NK-92 treated with Interleukin-12 subunit alpha and Interleukin-12 subunit beta, amount 100 ng/mL, for 24 hours (cell line): ENCODE measurements around the gene RAB21.
"Not testable (repeated sequence)": the region's sequence is repeated elsewhere in the genome, so short reads cannot be mapped to it uniquely, and the experiment has no call there.

Source experiments
- DNase-seq: peaks from one replicate; lab custom pipeline; 2025; lab: John Stamatoyannopoulos, UW

RAB21 gene

GRCh38 chr12:71799106-71799505 is 44.4 kb downstream of the RAB21 start:
- no peak for DNase-seq

- no peak for DNase-seq
Measured at GRCh38 chr12:71800177-71800576, 45.5 kb downstream of the RAB21 start.

DNA sequence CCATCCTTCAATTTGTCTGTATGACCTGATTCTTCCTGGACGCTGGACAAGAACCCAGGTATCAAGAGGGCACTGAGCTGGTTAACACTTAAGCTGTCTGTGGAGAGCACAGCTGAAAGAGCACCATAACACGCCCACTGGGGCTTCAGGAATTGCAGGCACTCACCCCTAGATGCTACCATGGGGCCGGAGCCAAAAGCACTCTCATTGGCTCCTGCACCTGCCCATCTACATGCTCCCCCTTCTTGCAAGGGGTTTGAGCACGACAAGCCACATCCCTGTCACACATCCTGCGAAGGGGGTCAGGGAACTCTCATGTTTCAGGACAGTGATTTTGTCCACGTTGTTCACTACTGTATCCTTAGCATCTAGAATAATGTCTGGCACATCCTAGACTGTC is 49.8 kb downstream of the RAB21 start:
- DNase-seq: no peak

DNA sequence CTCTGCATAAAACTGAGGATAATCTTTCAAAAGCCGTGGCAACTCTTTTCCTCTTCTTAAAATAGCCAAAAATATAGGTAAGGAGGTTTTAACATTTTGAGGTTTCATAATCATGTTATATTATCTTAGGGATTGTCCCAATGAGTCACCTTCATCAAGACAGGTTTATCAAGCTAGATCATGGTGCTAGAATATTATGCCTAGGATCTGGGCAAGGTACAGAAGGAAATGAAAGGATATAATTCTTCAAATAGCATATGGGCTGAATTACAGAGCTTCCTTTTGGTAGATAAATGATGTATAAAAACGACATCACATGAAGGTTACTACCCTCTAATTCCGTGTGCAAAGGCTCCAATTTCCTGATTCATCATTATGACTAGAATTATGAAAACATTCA is 56.3 kb downstream of the RAB21 start:
- DNase-seq: no peak

DNA sequence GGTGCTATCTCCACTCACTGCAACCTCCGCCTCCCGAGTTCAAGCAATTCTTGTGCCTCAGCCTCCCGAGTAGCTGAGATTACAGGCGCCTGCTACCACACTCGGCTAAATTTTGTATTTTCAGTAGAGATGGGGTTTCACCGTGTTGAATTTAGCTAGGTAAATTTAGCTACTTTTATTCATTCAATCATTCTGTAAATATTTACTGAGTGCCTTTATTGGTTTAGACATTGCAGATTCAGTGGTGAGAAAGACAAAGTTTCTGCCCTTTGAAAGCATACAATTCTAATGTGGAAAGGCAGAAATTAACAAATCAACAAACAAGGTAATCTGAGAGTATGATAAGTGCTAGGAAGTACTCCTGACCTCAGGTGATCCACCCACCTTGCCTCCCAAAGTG is 60.6 kb downstream of the RAB21 start:
- not testable (repeated sequence) for DNase-seq

DNA sequence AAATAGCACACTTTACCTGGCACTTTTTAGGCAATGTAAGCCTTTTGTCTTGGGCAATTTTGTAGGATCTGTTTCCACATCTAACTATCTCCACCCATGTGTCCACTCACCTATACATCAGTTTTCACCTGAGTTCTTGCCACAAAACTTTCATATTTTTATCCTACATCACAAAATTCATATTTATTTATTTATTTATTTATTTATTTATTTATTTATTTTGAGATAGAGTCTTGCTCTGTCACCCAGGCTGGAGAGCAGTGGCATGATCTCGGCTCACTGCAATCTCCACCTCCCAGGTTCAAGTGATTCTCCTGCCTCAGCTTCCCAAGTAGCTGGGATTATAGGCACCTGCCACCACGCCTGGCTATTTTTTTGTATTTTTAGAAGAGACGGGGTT is 67.4 kb downstream of the RAB21 start:
- DNase-seq: not testable (repeated sequence)

DNA sequence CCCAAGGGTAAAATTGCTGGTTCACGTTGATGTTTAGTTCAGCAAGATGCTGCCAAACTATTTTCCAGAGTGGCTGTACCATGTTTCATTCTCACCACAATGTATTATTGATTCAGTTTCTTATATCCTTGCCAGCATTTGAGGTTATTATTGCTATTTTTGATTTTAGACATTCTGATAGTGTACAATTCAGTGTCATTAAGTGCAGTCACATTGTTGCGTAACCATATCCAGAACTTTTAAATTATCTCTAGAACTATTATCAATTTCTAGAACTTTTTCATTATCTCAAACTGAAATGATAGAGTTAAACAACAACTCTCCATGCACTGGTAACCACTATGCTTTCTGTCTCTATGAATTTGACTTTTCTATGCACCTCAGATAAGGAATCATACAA is 74.2 kb downstream of the RAB21 start:
- no peak for DNase-seq

DNA sequence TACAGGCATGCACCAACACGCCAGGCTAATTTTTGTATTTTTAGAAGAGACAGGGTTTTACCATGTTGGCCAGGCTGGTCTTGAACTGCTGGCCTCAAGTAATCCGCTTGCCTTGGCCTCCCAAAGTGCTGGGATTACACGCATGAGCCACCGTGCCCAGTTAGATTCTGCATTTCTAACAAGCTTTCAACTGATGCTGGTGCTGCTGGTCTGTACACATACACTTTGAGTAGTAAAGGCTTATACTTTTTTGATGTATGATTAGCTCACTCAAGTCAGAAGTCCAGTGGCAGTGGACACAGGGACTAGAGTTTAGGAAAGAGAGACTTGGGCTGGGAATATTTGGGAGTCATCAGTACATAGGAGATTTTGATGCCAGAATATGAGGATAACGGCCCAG is 82.7 kb downstream of the RAB21 start:
- no peak for DNase-seq

DNA sequence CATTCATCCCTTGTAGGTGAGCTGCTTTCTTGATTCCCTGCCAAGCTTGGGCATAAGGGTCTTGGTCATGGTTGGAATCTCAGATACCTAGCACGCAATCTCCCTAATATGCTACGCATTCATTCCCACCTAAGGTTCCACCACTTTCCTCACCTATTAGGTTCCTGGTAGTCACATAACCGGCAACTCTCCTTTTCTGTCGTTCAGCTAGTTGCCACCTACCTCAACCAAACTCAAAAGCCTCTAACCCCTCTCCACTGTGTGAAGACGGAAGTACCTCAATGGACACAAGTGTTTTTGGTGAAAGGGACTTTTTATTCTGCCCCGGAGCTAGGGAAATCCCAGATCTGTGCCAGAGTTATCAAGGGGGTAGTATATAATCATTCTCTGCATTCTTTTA is 83.6 kb downstream of the RAB21 start:
- DNase-seq: no peak

DNA sequence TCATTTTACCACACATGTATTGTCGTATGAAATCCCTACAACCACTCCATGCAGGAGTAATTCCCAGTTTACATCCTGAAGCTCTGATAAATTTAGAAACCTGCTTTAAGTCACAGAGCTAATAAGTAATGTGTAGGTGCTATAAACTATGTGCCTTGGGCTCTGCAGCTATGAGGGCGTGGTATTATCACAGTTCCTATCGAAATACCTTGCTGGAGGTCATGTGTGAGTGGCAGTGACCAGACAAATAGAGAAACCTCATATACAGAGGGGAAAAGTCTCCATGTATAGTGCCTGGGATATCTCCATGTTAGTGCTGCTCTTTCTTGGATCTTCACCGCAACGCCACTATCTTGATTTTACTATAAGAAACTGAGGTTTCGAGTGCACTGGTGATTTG is 84.0 kb downstream of the RAB21 start:
- DNase-seq: no peak

- no peak for DNase-seq
Measured at GRCh38 chr12:71840231-71840847, 85.7 kb downstream of the RAB21 start.

- DNase-seq: no peak
Measured at GRCh38 chr12:71846322-71846940, 91.8 kb downstream of the RAB21 start.

- no peak for DNase-seq
Measured at GRCh38 chr12:71848212-71848611, 93.5 kb downstream of the RAB21 start.

DNA sequence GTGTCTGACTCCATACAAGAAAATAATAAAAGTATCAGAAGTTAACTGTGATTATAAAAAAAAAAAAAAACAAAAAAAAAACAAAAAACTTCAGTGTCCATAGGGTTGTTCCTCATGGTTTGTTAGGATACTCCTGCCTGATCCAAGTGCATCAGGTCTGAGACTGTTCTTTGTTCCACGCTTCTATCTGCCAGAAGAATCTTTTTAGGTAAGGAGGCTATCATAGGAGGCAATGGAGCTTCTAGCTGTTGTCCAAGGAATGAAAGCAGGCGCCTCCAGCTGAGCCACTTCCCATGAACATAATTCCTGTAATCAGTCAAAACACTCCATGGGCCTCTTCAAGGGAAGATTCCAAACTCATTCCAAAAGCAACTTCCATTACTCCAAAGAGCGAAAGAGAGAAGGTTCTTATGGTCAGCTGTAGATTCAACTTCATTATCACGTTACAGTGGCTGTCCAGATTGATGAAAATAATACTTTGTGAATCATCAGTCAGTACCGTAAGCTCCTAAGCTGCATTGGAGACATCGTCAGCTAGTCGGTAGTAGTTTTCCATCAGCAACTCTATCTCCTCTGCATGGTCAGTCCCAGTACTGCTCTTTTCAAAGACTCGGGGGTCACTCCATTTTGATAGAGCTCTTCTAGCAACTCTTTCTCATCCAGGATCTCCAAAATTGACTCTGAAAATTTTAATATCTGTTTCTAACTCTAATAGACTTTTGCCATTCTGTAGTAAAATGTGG is 94.6 kb downstream of the RAB21 start:
- no peak for DNase-seq
